ENCODE data around the gene DNAH8.

DNAH8 gene

DNA sequence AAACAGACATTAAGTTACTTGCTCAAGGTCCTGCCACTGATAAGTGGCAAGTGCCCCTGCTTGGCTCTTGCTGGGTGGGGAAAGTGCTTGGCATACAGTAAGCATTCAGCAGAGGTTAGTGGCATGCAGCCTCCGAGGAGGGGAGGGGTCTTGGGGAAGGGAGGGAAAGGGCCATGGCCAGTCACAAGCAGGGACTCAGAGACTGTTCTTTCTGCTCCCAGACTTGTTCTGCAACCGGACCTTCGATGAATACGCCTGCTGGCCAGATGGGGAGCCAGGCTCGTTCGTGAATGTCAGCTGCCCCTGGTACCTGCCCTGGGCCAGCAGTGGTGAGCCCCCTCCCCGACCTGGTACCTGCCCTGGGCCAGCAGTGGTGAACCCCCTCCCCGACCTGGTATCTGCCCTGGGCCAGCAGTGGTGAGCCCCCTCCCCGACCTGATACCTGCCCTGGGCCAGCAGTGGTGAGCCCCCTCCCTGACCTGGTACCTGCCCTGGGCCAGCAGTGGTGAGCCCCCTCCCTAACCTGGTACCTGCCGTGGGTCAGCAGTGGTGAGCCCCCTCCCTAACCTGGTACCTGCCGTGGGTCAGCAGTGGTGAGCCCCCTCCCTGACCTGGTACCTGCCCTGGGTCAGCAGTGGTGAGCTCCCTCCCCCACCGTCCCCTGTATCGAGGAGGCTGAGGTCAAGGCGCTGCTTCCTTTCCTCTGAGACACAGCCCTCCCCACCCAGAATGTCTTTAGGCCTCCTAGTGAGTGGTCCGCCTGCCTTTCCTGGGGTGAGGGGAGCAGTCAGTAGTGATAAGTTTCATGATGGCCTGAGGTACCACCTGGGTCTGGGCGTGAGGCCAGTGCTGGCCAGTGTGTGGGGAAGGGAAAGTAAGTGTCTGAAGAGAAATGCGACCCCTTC, 342.4 kb downstream of the DNAH8 start:
- DNase-seq = no peak

DNA sequence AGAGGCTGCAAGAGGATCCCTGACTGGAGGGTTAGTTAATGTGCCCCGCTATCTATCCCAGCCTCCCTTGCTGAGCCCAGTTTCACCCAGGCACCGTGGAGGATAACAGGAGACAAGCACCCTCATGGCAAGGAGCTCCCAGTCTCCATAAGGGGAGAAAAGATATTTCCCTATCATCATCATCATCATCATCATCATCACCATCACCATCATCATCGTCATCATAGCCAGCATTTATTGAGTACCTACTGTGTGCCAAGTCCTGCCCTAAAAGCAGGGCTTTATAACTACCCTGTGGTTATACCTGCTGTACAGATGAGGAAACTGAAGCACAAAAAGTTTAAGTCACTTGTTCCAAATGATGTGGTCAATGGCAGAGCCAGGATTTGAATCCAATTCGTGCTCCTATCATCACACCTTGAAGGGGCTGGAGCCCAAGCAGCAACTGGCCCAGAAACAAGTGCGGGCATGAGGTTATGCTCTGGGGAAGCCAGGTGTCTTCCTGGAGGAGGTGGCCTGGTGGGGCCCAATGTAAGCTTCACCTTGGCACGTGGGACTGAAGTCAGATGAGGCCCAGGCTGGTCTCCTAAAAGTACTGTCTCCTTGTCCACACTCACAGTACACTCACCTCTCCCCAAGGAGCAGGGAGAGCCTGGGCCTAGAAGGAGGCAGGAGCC, 343.5 kb downstream of the DNAH8 start:
- DNase-seq = no peak

DNA sequence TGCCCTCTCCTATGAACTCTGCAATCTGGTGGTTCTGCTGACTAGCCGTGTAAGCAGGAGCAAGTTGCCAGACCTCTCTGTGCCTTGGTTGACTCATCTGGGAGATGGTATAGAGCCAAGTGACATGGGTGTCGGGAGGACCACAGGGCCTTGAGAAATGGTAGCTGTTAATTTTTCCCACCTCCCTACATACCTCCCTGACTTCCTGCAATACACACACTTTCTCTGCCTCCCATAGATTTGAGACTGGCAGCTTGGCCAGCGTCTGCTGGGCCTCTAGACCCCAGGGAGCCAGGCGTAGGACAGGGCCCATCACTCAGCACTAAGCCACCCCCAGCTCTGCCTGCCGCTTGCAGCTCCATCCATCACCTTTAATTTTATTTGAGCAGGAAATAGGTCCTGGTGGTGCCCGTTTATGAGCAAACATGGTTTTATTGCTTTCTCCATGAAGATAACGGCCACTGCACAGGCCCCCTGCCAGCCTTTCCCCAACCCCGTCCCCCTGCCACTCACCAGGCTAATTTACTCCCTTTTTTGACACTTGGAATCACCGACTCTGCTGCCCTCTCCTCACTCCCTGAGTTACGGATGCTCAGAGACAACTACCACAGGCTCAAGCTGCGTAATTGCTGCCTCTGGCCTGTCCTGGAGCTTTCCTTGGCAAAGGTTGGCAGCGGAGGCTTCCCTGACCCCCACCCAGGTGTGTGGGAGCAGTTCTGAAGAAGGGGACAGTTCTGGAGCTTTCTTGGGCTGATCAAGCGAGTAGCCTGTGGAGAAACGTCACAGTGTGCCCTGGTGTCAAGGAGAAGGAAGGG, 344.6 kb downstream of the DNAH8 start:
- no peak for DNase-seq

DNA sequence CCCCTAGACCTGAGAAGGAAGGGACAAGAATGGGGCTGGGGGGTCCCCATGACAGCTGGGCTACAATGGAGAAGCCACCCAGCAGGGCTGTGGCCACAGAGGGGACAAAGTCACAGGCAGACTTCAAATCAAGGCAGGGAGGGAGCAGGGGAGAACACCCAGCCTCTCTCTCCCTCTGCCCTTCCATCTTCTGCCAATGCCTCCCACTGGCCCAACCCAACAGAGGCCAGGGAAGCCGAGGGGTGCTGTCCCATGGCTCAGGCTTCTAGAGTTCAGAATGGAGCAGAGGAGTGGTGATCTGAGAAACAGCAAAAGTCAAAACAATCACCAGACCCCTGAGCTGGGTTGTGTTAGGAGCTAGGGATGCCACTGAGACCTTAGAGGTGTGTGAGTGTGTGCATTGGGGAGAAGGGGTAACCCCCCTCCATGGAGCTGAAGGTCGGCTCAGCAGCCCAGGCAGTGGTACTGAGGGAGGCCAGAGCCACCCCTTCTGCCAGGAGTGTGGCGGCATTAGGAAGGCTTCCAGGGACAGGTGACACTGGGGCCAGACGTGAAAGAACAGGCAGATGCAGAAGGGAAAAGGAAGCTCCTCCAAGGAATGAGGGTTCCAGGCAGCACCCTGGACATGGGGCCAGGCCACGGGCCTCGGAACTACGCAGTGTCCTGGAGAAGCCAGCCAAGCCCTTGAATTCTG, 345.5 kb downstream of the DNAH8 start:
- no peak for DNase-seq

DNA sequence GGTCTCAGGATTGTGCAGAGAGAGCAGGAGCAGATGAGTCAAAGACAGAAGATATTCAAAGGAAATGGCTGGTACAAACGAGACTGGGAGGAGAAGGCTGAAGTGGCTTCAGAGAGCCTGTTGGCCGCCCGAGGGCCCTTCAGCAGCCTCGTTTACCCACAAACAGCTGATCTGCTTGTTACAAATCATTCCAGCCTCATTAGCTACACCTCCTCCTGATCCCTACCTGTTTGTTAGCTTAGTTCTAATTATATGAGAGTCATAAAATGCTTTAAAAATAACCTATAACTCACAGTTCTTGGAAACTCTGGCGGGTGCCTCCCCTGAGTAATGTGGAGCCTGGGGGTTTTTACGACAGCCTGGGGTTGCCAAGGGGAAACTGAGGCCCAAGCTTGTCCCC, 346.1 kb downstream of the DNAH8 start:
- DNase-seq = no peak

DNA sequence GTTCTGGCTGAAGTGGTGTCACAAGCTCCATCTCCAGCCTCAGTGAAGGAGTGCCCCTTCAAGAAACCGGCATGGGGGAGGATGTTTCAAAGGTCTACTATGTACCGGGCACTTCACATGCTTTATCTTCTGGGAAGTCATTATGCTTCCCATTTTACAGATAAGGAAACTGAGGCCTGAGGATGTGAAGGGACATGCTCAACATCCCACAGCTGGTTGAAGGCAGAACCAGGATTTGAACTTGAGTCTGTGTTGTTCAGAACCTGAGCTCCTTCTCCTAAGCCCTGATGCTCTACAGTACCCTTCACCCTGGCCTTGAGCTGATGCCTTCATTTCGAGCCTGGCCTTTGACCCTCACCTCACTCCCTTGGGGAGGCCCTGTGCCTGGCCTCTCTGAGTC, 346.5 kb downstream of the DNAH8 start:
- DNase-seq = no peak

DNA sequence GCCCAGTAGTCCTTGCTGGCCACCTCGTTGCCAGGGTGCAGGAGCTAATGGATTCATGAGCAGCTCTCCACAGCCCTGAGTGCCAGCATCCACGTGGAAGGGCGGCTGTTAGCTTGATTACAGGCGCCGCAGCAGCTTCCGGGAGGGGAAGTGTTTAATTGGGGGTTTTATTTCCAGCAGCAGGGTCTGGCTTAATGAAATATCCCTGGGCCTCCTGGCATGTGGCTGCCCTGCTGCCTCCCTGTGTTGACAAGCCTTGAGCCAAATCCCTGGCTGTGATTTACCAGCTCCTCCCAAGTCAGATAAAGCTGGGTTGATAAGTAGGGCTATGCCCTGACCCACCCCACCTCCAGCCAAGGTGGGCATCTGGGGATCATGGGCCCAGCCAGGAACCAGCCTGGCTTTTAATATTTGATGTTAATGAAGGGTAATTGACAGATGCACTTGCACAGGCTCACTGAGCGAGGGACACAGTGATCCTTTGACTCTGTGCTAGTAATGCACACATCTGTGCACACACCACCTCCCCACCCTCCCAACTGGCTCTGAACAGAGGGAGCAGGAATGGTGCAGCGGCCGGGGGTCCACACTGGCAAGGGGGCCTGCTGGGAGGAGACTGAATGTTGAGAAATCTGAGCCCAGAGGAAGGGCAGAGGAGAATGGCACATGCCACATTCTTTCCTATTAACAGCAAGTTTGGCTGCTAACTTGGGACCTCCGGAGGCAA, 347.1 kb downstream of the DNAH8 start:
- no peak for DNase-seq

DNA sequence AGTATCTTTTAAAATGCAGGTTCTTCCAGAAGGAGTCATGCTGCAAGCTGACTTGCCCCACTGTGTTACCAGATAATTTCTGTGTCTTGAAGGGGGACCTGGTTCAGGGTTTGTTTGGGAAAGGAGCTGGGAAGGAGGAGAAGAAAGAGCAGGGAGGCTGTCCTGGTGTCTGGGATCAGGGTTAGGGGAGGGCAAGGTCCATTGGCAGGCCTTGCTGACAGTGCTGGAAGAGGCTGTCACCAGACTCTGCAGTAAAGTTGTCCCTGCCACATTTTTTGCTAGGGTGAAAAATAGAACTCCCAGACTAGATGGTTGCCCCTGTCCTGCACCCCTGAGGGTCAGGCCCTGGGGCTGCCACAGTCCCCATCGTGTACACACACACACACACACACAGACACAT, 348.4 kb downstream of the DNAH8 start:
- no peak for DNase-seq

DNA sequence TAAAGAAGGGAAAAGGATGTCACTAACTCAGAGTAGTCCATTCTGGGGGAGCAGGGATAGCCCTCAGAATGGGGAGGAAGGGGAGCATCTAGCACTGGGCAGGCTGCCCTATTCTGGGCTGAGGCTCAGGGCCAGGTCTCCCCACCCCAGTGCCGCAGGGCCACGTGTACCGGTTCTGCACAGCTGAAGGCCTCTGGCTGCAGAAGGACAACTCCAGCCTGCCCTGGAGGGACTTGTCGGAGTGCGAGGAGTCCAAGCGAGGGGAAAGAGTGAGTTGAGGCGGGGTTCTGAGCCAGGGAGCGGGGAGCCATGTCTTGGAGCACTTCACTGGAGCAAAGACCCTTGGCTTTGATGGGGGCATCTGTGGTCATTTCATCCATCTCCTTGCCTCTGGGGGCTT, 350.4 kb downstream of the DNAH8 start:
- no peak for DNase-seq

DNA sequence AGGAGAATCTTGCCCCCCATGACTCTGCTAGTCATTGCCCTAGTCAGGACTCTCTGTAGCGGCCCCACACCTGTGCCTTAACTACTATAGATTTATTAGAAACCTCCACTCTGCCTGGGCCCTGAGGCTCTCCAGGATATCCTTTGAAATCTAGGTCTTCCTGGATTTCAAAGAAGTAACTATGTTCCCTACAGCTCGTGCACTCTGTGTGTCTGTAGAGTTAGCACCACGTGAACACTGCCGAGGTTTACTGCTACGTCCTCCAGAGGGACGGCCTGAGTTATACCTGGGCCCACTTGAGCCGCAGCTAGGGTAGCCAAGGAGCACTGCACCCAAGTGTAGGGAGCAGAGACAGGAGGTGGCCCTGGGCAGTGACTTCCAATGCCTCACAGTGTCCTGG, 353.3 kb downstream of the DNAH8 start:
- DNase-seq = no peak

DNA sequence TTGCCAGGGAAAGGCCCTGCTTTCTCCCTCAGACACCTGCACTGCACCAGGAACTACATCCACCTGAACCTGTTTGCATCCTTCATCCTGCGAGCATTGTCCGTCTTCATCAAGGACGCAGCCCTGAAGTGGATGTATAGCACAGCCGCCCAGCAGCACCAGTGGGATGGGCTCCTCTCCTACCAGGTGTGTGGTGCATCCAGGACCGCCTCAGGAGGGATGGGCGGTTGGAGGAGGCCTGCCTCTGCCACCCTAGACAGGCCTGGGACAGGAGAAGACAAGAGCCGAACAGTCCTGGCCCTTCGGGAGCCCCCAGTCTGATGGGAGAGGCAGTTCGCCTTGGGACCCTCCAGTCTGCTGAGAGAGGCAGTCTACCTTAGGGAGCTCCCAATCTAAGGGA, 357.7 kb downstream of the DNAH8 start:
- no peak for DNase-seq

DNA sequence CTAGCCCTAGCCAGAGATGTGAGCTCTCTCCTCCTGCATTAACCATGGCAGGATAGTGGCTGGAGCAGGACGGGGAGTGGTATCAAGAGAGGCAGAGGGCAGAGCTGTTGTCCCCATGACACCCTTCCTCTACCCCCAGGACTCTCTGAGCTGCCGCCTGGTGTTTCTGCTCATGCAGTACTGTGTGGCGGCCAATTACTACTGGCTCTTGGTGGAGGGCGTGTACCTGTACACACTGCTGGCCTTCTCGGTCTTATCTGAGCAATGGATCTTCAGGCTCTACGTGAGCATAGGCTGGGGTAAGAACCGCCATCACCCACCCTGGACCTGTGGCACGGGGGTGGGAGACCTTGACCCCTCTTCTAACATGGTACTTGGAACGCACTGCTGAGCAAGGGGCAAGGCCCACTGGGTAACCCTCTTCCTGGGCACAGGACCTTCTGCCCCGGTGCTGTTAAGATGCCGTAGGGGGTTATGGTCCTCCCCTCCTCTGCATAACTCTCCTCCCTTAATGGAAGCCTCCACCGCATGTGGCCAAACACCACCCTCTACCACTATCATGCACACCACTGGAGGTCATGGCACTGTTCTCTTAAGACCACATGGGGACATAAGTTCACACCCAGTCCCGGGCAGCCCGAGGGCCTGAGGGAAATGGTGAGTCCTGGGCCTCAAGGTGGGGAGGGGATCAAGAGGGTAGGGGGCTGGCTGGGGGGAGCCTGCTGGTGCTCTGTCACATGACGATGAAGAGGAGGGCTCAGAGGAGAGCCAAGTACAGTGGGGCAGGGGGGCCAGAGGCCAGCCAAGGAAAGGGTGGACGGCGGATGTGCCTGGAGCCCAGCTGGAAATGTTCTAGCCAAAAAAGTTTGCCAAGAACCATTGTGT, 358.6 kb downstream of the DNAH8 start:
- DNase-seq = no peak

DNA sequence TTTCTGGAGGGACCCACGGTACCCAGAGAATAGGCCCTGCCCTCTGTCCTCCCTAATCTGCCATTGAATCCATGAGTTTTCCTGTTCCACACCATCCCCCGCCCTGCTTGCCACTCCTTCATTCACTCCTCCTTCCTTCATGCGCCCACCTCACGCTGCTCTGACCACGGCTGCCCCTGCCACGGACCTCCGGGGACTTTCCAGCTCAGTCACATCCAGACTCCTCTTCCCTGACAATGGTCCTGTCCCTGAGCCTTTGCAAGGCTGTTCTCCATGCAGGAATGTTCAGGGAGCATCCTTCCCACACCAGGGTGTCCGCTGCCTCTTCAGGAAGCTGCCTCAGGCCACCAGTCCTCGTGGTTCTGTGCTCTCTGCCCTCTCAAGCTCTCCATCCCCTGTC, 359.4 kb downstream of the DNAH8 start:
- no peak for DNase-seq

DNA sequence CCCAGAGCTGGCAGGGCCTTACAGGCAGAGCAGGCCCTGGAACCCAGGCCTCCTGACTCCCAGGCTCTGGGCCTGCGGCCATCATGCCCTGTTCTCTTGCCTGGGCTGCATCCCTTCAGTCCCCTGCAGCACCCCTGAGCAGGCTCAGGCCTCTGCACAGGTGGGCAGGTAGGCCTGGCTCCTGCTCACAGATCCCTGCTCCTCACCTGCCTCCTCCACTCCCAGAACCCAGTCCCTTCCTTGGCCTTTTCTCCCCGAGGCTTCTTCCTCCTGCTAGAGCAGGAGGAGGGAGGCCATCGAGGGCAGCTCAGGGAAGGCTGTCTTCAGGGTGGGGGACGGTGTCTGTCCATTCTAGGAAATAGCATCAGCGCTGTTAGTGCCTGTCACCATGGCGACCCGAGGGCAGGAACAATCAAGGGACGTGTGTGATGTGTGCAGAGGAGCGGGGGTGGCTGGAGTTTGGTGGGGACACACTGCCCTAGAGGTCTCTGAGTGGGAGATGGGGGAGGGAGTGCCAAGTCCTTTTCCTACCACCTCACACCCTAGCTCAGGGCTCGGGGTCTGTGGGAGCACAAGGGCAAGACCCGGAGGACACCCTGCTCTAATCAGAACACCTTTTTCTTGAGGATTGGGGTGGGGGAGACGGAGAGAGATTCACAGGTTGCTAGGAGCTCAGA, 360.0 kb downstream of the DNAH8 start:
- no peak for DNase-seq

DNA sequence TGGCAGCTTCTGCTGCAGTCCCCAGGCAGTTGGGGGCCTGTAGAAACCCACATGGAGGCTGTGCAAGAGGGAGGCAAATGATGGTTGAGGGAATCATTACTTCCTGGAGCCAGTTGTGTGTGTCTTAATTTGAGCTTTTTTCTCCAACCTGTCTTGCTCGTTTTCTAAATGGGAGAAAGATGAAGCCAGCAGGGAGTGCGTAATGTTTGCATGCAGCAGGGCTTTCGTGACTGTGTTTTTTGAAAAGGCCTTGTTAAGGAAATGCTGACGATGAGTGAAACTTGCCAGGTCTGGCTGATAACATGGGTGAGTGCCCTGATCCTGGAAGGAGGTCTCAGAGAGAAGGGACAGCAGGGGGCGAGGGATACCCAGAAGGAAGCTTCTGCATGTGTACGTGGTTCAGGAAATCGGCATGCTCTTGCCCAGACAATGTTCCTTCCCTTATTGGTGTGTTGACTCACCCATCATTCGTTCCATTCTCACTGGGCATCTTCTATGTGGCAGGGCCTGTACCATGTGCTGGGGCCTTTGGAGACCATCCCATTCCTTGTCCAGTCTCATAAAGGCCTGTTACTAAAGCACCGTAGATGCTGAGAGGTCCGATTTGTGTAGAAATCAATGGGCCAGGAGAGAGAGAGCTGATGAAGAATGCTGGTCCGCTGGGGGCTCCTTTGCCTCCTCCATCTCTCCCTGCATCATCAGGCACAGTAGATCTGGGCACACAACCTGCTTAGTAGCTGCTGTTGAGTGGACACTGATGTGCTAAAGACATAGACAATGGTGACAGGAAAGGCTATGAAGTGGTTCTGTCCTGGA, 360.9 kb downstream of the DNAH8 start:
- DNase-seq = no peak

DNA sequence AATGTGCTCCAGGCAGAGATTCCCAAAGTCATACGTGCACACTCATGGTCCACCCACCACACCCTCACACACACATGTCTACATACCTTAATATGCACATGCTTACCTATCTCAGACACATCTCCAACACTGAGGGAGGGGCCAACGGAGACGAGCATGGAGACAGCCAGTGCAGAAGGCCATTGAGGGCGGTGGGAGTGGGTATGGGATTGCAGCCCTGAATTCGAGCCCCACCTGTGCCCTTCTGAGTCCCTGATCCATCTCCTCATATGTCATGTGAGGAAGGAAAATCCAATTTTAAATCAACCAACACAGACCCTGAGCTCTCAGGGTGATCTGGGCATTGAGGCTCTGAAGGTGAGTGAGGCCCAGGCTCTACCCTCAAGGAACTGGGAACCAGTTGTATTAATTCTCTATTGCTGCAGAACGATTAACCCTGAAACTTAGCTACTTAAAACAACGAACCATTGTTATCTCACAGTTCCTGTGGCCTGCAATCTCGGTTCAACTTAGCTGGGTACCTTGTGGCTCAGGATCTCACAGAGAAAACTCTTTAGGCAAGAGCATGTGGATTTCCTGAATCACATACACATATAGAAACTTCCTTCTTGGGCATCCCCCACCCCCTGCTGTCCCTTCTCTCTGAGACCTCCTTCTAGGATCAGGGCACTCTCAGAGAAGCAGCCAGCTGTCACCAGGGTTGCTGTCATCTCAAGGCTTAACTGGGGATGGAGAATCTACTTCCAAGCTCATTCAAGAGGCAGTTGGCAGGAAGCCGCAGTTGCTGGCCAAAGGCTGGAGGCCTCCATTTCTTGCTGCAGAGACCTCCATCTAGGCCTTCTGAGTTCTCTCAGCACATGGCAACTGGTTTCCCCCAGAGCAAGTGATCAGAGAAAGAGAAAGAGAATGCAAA, 361.8 kb downstream of the DNAH8 start:
- no peak for DNase-seq

DNA sequence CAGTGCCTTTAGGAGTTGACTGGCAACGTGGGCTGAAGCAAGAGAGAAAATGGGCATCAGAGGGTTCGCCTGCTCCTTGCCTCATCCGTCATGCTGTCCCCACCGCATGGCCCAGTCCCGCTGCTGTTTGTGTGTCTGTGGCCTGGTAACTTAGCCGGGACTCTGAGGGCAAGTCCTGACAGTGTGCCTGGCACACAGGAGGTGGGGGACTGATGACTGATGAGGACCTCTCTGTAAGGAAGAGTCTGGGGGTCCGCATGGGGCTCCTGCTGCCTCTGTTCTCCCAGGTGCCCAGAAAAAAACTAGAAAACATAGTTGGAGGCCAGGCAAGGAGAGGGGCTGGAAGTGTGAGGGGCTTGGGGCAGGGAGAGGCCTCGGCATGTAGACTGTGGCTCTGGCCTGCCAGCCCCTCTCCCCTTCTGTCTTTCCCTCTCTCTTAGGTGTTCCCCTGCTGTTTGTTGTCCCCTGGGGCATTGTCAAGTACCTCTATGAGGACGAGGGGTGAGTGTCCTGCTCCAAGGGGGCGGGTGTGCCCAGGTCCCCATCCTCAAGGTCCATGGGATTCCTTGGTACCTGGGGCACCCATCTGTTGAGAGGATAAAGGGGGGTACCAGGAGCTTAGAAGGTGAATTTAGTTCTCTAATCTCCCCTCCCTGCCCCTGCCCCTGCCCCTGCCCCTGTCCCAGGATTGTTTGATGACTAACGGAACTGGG, 362.9 kb downstream of the DNAH8 start:
- no peak for DNase-seq

DNA sequence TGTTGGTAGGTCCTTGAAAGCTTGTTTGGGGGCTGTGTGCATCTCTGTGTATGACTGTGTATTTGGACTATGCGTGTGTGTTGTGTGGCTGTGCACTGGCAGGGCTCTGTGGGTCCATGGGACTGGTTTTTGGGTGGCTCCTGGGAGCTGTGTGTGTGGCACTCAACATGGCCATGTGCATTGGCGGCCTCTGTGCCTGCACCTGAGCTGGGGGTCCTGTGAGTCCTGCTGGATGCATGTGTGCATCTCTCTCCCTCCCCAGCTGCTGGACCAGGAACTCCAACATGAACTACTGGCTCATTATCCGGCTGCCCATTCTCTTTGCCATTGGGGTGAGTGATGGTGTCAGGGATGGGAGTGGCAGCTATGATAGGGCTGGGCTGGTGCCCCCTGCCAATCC, 363.6 kb downstream of the DNAH8 start:
- no peak for DNase-seq
